ENCODE data around the gene UBL3.
A peak's percentile ranks its signal among the peaks of the same experiment; 100 is the strongest.

Gene UBL3

DNA sequence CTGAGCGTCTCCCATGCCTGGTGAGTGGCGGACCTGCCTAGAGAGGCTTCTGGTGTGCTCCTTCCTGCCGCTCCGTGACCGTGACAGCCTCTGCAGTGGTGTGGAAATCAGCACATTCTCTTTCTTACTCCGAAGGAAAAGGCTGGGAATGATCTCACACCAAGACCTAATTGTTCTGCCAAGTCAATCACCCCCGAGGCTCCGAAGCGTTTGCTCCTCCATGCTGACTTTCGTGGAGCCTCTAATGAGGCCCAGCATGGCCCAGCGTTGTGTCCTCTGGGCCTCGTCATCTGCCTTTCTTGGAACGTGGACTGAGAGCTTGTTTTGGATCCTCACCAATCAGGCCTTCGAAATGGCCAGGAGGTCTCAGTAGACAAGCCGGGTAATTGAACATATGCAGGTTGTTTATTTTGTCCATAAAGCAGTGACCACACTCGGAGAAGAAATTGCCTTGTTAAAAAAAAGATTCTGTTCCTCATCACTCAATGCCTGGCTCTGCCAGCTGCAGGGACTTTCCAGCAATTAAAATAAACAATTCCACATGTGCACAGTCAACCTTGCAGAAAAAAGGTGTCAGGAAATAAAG, 107.1 kb downstream of the UBL3 start:
- Histone ChIP-seq H3K4me3 (replicated peaks; ENCODE audit: low read depth, low read length) (no peak overlapping the region), H3K36me3 (ENCODE audit: control insufficient read depth, insufficient read depth, low read length) (no peaks in the 10 kb centered on the region), H3K27me3 (replicated peaks; ENCODE audit: control insufficient read depth, insufficient read depth, low read length) (no peaks in the 10 kb centered on the region; the same call in 1 of the 2 replicates)
- DNase-seq (ENCODE audit: extremely low read depth, insufficient read length): no peak
- TF ChIP-seq, protein P1, sequence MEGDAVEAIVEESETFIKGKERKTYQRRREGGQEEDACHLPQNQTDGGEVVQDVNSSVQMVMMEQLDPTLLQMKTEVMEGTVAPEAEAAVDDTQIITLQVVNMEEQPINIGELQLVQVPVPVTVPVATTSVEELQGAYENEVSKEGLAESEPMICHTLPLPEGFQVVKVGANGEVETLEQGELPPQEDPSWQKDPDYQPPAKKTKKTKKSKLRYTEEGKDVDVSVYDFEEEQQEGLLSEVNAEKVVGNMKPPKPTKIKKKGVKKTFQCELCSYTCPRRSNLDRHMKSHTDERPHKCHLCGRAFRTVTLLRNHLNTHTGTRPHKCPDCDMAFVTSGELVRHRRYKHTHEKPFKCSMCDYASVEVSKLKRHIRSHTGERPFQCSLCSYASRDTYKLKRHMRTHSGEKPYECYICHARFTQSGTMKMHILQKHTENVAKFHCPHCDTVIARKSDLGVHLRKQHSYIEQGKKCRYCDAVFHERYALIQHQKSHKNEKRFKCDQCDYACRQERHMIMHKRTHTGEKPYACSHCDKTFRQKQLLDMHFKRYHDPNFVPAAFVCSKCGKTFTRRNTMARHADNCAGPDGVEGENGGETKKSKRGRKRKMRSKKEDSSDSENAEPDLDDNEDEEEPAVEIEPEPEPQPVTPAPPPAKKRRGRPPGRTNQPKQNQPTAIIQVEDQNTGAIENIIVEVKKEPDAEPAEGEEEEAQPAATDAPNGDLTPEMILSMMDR (IDR thresholded peaks at IDR 0.05; ENCODE audit: insufficient read depth, low read length, poor library complexity, severe bottlenecking): no peak

DNA sequence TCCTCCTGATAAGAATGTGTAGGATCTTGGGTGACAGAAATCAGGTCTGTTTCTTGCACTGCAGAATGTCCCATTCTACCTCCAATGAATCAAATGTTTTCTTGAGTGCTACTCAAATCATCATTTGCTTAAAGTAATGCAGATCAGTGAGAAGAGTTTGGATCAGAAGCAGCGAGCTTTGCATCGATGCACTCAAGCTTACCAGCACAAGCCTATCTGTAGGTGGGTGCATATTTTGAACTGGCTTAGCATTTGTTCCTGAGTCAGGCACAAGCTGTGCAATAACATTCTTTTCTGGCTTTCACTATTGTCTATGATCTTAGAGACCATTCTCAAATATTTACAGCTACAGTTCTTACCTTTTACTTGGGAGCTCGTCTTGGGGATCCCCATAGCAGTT, 109.5 kb downstream of the UBL3 start:
- no peak overlapping the region for H3K4me3 ChIP-seq (replicated peaks; ENCODE audit: low read depth, low read length)
- no peak for DNase-seq (ENCODE audit: extremely low read depth, insufficient read length)
- H3K36me3 ChIP-seq (ENCODE audit: control insufficient read depth, insufficient read depth, low read length): no peaks in the 10 kb centered on the region
- TF ChIP-seq, protein P1 (IDR thresholded peaks at IDR 0.05; ENCODE audit: insufficient read depth, low read length, poor library complexity, severe bottlenecking): no peak
- H3K27me3 ChIP-seq (replicated peaks; ENCODE audit: control insufficient read depth, insufficient read depth, low read length): no peaks in the 10 kb centered on the region; the same call in 1 of the 2 replicates

DNA sequence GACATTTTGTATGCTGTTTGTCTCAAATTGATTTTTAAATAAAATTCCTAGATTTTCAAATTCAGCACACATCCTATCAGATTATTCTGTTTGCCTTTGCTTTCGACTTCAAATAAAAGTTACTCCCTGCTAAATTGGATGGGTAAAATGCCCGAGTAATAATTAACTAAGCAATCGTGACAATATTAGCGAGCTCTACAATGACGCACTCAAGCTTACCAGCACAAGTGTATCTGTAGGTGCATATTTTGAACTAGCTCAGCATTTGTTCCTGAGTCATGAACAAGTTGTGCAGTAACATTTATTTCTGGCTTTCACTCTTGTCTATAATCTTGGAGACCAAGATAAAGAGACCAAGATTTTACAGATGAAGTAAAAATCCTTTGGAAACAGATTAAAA, 113.4 kb downstream of the UBL3 start:
- DNase-seq (ENCODE audit: extremely low read depth, insufficient read length): no peak
- TF ChIP-seq, protein P1 (IDR thresholded peaks at IDR 0.05; ENCODE audit: insufficient read depth, low read length, poor library complexity, severe bottlenecking): no peak
- H3K4me3 ChIP-seq (replicated peaks; ENCODE audit: low read depth, low read length): no peak overlapping the region
- H3K27me3 ChIP-seq (replicated peaks; ENCODE audit: control insufficient read depth, insufficient read depth, low read length): no peaks in the 10 kb centered on the region
- H3K36me3 ChIP-seq (ENCODE audit: control insufficient read depth, insufficient read depth, low read length): no peaks in the 10 kb centered on the region

DNA sequence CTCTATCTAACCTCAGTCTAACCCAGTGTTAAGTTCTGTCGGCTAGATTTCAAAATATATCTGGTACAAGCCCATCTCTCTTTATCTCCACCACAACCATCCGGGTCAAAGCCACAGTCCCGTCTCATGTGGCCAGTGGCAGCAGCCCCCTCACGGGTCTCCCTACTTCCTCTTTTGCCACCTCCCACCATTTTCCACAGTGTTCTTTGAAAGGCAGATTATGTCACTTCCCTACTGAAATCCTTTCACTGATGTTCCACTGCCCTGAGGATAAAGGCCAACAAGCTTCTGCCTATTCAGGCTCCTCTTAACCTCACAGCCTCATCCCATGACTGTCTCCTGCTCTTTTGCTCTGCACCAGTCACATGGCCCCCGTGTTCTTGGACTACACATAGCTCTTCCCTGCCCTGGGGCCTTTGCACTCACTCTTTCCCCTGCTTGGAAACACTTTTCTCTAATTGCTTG, 117.2 kb downstream of the UBL3 start:
- TF ChIP-seq, protein P1 (IDR thresholded peaks at IDR 0.05; ENCODE audit: insufficient read depth, low read length, poor library complexity, severe bottlenecking): no peak
- no peaks in the 10 kb centered on the region for H3K36me3 ChIP-seq (ENCODE audit: control insufficient read depth, insufficient read depth, low read length)
- no peak for DNase-seq (ENCODE audit: extremely low read depth, insufficient read length)
- peaks cover 1% of the 10 kb centered on the region; the same call in 1 of the 2 replicates for H3K27me3 ChIP-seq (replicated peaks; ENCODE audit: control insufficient read depth, insufficient read depth, low read length)
- H3K4me3 ChIP-seq (replicated peaks; ENCODE audit: low read depth, low read length): no peak overlapping the region

DNA sequence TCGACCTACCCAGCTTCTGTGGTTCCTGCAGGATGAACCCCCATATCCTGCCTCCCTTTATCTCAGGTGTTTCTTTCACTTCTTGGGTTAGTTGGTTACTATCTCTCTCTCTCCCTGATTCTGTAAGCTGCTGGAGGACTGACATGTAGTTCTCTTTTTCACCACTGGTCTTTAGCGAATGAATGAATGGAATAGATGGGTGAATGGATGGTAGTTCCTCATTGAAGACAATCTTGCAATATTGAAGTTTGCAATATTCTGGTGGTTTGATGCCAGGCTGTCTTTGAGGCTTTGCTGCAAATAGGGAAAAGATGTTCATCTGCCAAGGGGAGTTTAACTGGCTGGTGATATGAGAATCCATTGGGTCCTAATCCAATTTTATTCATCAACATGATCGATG, 120.2 kb downstream of the UBL3 start:
- no peaks in the 10 kb centered on the region for H3K36me3 ChIP-seq (ENCODE audit: control insufficient read depth, insufficient read depth, low read length)
- DNase-seq (ENCODE audit: extremely low read depth, insufficient read length): no peak
- peaks cover 1% of the 10 kb centered on the region; the same call in 1 of the 2 replicates for H3K27me3 ChIP-seq (replicated peaks; ENCODE audit: control insufficient read depth, insufficient read depth, low read length)
- TF ChIP-seq, protein P1 (IDR thresholded peaks at IDR 0.05; ENCODE audit: insufficient read depth, low read length, poor library complexity, severe bottlenecking): peak; percentile 15
- no peak overlapping the region for H3K4me3 ChIP-seq (replicated peaks; ENCODE audit: low read depth, low read length)

DNA sequence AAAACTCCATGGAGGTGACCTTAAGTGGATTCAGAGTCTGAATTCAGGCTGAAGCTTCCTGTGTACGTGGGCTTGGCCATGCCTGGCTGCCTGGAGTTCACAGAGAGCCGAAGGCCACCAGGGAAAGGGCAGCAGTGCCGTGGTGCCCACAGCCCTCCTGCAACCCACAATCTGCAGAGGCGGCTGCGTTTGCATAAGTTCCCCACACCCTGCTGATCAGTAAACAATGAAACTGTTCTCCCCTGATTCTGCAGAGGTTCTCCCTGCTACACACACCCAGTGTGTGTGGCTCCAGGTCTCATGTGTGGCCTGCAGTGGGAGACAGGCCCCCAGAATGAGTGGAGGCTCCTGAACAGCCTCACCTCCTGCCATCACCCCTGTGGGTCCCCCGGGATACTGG, 128.0 kb downstream of the UBL3 start:
- no peaks in the 10 kb centered on the region for H3K27me3 ChIP-seq (replicated peaks; ENCODE audit: control insufficient read depth, insufficient read depth, low read length)
- H3K4me3 ChIP-seq (replicated peaks; ENCODE audit: low read depth, low read length): no peak overlapping the region
- DNase-seq (ENCODE audit: extremely low read depth, insufficient read length): no peak
- H3K36me3 ChIP-seq (ENCODE audit: control insufficient read depth, insufficient read depth, low read length): no peaks in the 10 kb centered on the region
- TF ChIP-seq, protein P1 (IDR thresholded peaks at IDR 0.05; ENCODE audit: insufficient read depth, low read length, poor library complexity, severe bottlenecking): no peak

All from GM06990 (cell line).